Left lung (tissue), 10 donors: ENCODE data around the gene ANO2. TPM values are rescaled to one million over a fixed set of nuclear protein-coding genes. Genes with fewer than 3 reads are reported as not detected.

Source experiments
- ATAC-seq: fragments of 200-7000 bp; cut with Tn5 transposase; one replicate; pipeline ENCODE4 v1.9.1; 2020; ENCODE audit warnings: moderate library complexity
- DNase-seq, 4 donors: peaks; one replicate each; pipeline ENCODE4 v3.0.0-alpha.2; 2013 to 2020
- H3K27ac ChIP-seq, 2 donors: fragments of 200-600 bp; sonication (generic) in 1 of 2; one replicate each; pipeline versions ENCODE4 v1.5.0 to v1.8.0; 2020 to 2021
- H3K27me3 ChIP-seq, 2 donors: fragments of 200-600 bp; sonication (generic) in 1 of 2; one replicate each; pipeline versions ENCODE4 v1.5.0 to v1.8.0; 2020 to 2021
- H3K36me3 ChIP-seq, 2 donors: fragments of 200-600 bp; sonication (generic) in 1 of 2; one replicate each; pipeline versions ENCODE4 v1.5.0 to v1.8.0; 2020 to 2021
- H3K4me1 ChIP-seq, 2 donors: fragments of 200-600 bp; one replicate each; pipeline ENCODE4 v1.8.0; 2021
- H3K4me3 ChIP-seq, 2 donors: fragments of 200-600 bp; sonication (generic) in 1 of 2; one replicate each; pipeline versions ENCODE4 v1.5.0 to v1.8.0; 2020 to 2021; ENCODE audit warnings: mild to moderate bottlenecking in 1 of 2
- H3K9me3 ChIP-seq, 2 donors: fragments of 200-600 bp; sonication (generic) in 1 of 2; one replicate each; pipeline versions ENCODE4 v1.5.0 to v1.8.0; 2020 to 2021
- CTCF ChIP-seq, 2 donors: fragments of 200-600 bp; sonication (generic) in 1 of 2; IDR thresholded peaks; one replicate each; pipeline versions ENCODE4 v1.5.0 to v1.8.0; 2021; ENCODE audit warnings: antibody characterized with exemption in 2 of 2
- intact Hi-C, 2 donors: fragments of 100-400 bp; cut with DNase I; formaldehyde crosslinking; loops; one replicate each; pipeline versions ENCODE4 v1.11.2 to v1.14.2; 2022
- polyA plus RNA-seq, 6 donors: library from polyadenylated mRNA; unstranded; fragments of 120-200 nt; gene quantifications; one replicate each; pipeline ENCODE4 v1.2.1, GENCODE V29; 2013; ENCODE audit not compliant: insufficient read length in 6 of 6
- total RNA-seq, 2 donors: library from RNA; stranded (reverse); fragmentation: NEBNext Ultra II Directional; extraction: Animal tissue kit (Norgen Biotek cat#: 25700); gene quantifications; one replicate each; pipeline ENCODE4 v1.2.1, GENCODE V29; 2021
- donor health status: DM: no; HTN: yes; CAD: no.
- donor health status: DM: no; HTN: no; CAD: no.

The ANO2 gene
- total and polyA plus RNA-seq, 8 donors, result 3.4 to 10.5 (median 6.1) TPM

- DNase-seq, result no peak
- H3K36me3 ChIP-seq, result no peaks in the 10 kb centered on the region
- H3K4me1 ChIP-seq, result no peaks in the 10 kb centered on the region
- no peak for ATAC-seq
- intact Hi-C loops, result no loop called here
- no peak for TF ChIP-seq CTCF (IDR thresholded peaks at IDR 0.05)
- no peak overlapping the region for H3K27ac ChIP-seq
- no peaks in the 10 kb centered on the region for H3K27me3 ChIP-seq
- H3K4me3 ChIP-seq, result no peak overlapping the region
- H3K9me3 ChIP-seq, result no peaks in the 10 kb centered on the region
Measured at GRCh38 chr12:5708371-5708770, 236.7 kb downstream of the ANO2 start.

- no peaks in the 10 kb centered on the region for H3K9me3 ChIP-seq
- H3K27me3 ChIP-seq, result no peaks in the 10 kb centered on the region
- no peak overlapping the region for H3K27ac ChIP-seq
- no peak for DNase-seq
- no peak for ATAC-seq
- H3K36me3 ChIP-seq, result no peaks in the 10 kb centered on the region
- no peaks in the 10 kb centered on the region for H3K4me1 ChIP-seq
- intact Hi-C loops, result no loop called here
- no peak overlapping the region for H3K4me3 ChIP-seq
- no peak for TF ChIP-seq CTCF (IDR thresholded peaks at IDR 0.05)
Measured at GRCh38 chr12:5706247-5706646, 238.8 kb downstream of the ANO2 start.

- no peaks in the 10 kb centered on the region for H3K4me1 ChIP-seq
- no peaks in the 10 kb centered on the region for H3K36me3 ChIP-seq
- TF ChIP-seq CTCF (IDR thresholded peaks at IDR 0.05), result no peak
- H3K27ac ChIP-seq, result no peak overlapping the region
- no peak for ATAC-seq
- no peak overlapping the region for H3K4me3 ChIP-seq
- H3K27me3 ChIP-seq, result no peaks in the 10 kb centered on the region
- no peak for DNase-seq
- intact Hi-C loops, result no loop called here
- H3K9me3 ChIP-seq, result no peaks in the 10 kb centered on the region
Measured at GRCh38 chr12:5705791-5706190, 239.3 kb downstream of the ANO2 start.

- TF ChIP-seq CTCF (IDR thresholded peaks at IDR 0.05), result no peak
- Histone ChIP-seq H3K27ac (no peak overlapping the region), H3K4me1 (no peaks in the 10 kb centered on the region), H3K36me3 (no peaks in the 10 kb centered on the region), H3K4me3 (no peak overlapping the region), H3K9me3 (peaks cover 0 to 9% of the 10 kb centered on the region in 2 donors), H3K27me3 (peaks cover 0 to 12% of the 10 kb centered on the region in 2 donors)
- DNase-seq, result peak in 2 of 4 donors; percentile 12 to 51
- intact Hi-C loops, result no loop called here
- peak; percentile 93 for ATAC-seq
Measured at GRCh38 chr12:5694759-5695409, 250.2 kb downstream of the ANO2 start.

- H3K4me3 ChIP-seq, result no peak overlapping the region
- H3K27me3 ChIP-seq, result peaks cover 0 to 12% of the 10 kb centered on the region in 2 donors
- no peaks in the 10 kb centered on the region for H3K36me3 ChIP-seq
- H3K27ac ChIP-seq, result no peak overlapping the region
- intact Hi-C loops, result no loop called here
- DNase-seq, result no peak
- ATAC-seq, result no peak
- H3K4me1 ChIP-seq, result no peaks in the 10 kb centered on the region
- H3K9me3 ChIP-seq, result peaks cover 0 to 9% of the 10 kb centered on the region in 2 donors
- no peak for TF ChIP-seq CTCF (IDR thresholded peaks at IDR 0.05)
Measured at GRCh38 chr12:5692850-5693249, 252.2 kb downstream of the ANO2 start.
